HG03039 (cell line): ENCODE measurements around the gene SPNS2.

ENCODE experiments used
- ATAC-seq: cut with Tn5 transposase; IDR thresholded peaks from one replicate; pipeline ENCODE4 v1.9.1; 2021; ENCODE audit warnings: mild to moderate bottlenecking, moderate library complexity; ENCODE audit not compliant: unreplicated experiment

The SPNS2 gene

GRCh38 chr17:4503283-4504025 is 4.8 kb downstream of the SPNS2 start:
- no peak for ATAC-seq

DNA sequence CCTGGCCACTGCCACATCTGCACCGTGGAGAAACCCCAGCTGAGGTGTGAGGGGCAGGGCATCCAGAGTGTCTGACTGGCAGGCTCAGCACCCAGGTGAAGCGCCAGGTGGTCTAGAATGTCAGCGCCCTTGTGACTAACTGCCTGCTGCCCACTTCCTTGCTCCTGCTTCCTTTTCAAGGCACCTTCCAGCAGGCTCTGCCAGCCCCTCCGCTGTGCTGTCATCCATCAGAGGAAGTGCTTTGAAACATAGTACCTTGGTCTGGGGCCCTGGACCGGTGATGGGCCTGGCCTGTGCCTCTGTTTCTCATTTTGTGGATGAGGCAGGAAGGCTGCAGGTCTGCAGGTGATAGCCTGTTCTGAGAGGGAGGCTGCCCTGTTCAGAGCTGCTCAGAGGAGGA is 5.5 kb downstream of the SPNS2 start:
- no peak for ATAC-seq

DNA sequence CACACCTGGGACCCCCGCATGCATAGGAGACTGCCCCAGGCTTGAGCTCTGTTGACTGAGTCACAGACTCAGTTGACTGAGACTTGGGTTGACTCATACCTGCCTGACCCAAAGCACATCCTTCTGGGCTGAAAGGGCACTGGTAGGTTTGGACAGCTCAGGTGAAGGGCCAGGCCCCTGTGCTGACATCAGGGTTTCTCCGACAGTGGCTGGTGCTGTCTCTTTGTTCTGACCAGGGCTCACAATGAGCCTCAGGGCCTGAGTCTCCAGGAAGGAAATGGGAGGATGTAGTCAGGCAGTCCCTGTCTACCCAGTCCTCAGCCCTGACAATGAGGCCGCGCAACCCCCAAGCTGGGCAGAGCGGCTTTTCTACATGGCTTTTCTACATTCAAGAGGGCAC is 6.5 kb downstream of the SPNS2 start:
- no peak for ATAC-seq

- ATAC-seq: no peak
Measured at GRCh38 chr17:4506175-4506813, 7.6 kb downstream of the SPNS2 start.

DNA sequence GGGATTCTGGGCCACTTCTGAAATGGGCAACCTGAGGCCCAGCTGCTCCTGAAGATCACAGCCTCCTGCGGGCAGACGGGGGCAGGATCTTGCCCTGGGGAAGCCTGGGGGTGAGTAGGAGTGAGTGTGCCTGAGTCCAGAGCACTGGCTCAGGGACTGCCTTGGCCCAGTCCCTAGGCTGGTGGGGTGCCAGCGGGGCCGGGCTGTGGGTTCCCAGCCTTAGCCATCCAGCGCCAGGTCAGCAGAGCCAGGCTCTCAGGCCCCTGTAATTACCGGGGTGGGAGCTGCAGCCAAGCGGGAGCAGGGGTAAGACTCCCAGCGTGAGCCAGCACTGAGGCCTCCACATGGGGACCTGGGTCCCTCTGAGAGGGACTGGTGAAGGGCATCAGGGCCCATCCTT is 8.2 kb downstream of the SPNS2 start:
- no peak for ATAC-seq

DNA sequence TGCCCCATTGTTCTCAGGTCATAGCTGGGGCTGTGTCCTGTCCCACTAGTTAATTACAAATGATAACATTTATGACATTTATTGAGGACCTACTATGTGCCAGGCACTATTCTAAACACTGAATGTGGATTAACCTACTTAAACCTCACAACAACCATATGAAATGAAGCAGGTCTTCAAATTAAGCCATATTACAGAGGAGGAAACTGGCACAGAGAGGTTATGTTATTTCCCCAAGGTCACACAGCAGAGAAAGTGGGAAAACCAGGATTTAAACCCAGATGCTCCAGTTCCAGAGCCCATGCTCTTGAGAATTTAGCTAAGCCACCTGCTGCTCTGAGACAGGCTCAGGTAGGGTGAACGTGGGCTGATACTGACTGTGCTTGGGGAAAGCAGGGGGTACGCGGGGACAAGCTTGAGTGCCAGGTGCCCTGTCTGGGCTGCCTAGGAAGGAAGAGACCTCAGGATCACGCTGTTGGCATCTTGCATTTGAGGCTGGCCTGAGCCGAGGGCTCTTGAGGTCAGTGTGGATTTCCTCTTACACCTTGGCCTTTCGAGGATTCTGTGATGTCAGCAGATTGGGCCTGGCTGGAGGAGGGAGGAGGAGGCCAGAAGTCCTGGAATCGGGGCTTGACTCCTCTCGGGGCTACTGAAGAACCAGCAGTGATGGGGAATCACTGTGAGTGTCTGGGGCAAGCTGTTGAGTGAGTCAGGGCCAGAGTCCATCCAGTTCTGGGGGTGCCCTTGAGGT is 8.9 kb downstream of the SPNS2 start:
- ATAC-seq: no peak

GRCh38 chr17:4508207-4508606 is 9.5 kb downstream of the SPNS2 start:
- no peak for ATAC-seq

DNA sequence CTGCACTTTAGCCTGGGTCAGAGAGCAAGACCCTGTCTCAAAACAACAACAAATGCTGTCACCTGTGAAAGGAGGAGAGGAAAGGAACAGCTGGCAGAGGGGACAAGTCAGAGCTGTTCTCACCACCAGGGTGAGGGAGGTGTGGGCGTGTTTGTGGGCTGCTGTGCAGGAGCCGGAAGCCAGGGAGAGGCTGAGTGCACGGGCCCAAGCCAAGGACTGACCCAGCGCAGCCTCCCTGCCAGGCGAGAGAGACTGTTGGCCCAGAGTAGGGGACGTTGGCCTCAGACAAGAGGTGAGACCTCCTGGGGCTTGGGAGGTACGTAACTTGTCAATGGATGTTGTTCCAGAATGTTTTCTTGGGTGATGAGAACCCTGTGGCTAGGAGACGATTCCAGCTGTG is 10.7 kb downstream of the SPNS2 start:
- no peak for ATAC-seq

GRCh38 chr17:4509923-4510617 is 11.4 kb downstream of the SPNS2 start:
- ATAC-seq: no peak

DNA sequence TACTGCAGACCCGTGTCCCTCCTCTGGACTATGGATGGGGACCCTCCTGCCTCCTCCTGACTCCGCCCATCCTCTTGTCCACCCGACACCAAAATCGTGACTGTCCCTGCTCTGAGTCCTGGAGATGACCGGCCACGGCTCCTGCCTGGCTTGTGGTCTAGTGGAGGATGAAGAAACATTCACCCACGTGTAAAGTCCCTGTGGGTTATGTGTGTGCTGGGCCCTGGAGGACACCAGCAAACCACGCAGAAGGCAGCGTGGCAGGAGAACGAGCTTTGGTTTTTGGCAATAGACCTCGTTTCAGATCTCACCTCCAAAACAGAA is 11.9 kb downstream of the SPNS2 start:
- no peak for ATAC-seq

GRCh38 chr17:4511199-4511932 is 12.7 kb downstream of the SPNS2 start:
- ATAC-seq: no peak

GRCh38 chr17:4512156-4513112 is 13.8 kb downstream of the SPNS2 start:
- ATAC-seq: no peak

DNA sequence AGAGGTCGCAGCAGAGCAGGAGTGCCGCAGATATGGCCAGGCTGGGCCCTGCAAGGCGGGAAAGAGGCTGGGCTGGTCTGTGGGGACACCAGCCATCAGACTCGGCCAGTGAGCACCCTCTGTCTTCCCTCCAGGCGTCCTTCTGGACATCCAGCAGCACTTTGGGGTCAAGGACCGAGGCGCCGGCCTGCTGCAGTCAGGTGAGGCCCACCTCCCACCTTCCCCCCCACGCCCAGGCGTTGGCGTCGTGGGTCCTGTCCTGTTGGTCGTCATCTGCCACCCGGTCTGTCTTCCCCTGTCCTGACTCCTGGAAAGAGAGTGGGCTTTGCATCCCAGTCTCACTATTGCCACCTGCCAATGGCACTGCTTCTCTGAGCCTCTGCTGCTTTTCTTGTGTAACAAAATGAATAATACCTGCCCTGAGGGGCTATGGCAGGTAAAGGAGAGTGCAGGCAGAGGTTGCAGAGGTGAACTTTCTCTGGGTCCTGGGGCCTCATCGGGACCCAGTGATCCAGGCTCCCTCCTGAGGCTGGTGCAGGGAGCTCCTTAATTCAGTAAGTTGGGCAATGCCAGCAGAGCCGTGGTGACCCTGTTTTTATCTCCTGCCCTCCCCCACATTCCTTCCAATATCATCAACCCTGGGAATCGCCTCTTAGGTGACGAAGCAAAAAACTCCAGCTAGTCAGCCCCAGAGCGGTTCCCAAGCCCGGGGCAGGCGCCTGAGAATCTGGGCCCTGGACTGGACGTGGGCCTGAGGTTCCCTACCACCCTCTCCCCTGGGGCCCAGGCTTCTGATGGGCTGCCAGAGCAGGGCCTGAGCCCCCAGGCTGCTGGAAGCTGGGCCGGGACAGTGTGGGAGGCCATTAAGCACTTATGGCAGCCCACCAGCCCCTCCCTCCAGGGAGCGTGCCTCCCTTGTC is 14.7 kb downstream of the SPNS2 start:
- no peak for ATAC-seq

DNA sequence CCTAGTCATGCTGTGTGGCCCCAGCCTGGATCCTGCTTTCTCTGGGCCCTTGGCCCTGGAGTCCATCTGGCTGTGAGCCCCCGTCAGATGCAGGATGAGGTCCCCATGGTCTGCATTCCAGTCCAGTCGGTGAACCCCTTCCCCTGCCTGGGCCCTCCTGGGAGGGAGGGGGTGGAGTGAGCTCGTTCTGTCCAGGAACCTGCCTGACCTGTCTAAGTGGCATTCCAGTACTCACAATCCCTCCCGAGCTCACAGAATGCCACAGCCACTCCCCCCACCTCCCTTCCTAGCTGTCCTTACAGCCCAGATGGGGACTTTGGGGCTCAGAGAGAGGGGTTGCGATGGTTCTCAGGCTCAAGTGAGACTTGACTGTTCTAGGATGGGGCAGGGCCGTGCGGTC is 15.5 kb downstream of the SPNS2 start:
- ATAC-seq: no peak

DNA sequence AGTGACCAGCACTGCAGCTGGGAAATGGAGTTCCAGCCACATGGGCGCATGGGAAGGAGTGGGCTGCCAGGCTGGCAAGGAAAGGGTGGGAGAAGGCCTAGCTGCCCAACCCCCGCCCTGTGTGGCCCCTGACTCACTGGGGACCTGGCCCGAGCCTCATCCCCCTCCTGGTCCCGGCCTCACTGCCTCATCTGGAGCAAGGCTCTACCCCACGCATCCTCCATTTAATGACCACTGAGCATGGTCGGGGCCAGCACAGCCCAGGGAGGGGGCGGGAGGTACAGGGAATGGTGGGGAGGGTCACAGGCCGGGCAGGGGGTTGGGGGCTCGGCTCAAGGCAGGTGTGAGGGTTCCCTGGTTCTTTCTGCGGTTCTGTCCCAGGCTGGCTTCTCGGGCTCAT is 16.1 kb downstream of the SPNS2 start:
- no peak for ATAC-seq

DNA sequence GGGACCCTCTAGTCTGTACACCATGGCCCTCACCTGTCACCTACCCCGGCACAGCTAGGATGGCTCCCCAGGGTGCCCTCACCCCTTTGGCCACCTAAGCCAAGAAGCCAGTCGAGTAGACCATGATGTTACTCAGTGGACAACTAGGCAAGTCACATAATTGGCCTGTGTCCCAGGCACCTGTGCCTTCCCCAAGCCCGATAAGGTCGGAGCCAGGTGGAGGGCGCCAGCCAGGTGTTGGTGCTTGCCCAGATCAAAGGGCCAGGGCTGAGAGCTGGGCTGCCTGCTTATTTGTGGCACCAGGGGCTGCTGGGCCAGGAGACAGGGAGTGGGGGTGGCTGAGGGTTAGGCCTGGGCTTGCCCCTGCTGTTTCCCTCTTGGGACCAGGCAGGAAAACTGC is 16.8 kb downstream of the SPNS2 start:
- no peak for ATAC-seq

DNA sequence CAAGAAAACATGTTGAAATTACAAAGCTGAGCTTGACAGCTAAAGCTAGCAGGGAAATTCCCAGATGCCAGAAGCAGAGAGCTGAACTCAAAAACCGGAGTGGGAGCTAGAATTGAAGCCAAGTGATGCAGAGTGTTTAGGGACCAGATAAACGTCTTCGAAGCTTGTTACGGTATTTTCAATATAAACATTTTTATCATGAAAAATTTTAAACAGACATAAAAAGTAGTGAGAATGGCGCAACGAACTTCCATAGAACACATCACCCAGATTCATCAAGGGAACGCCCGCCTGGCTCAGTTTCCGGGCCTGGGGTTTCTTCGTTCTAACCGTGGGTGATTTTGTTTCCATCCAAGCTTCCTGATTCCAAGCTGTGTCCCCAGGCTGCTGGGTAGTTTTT is 18.1 kb downstream of the SPNS2 start:
- ATAC-seq: no peak

DNA sequence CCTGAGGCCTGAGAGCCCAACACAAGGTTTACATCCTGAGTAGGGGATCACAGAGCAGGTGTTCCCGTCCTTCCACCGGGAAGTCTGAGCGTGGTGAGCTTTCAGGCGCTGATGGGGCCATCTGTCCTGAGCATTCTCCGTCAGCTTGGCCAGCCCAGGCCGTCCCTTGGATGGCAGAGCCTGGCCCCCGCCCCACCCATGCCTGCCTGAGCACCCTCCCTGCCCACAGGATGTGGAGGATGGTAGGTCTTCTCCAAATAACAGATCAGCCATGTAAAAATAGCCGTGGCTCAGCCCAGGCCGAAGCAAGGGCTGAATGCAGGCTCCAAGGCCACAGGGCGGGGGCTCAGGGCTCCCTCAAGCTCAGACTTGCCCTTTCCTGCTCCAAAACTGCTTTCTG is 20.2 kb downstream of the SPNS2 start:
- no peak for ATAC-seq

DNA sequence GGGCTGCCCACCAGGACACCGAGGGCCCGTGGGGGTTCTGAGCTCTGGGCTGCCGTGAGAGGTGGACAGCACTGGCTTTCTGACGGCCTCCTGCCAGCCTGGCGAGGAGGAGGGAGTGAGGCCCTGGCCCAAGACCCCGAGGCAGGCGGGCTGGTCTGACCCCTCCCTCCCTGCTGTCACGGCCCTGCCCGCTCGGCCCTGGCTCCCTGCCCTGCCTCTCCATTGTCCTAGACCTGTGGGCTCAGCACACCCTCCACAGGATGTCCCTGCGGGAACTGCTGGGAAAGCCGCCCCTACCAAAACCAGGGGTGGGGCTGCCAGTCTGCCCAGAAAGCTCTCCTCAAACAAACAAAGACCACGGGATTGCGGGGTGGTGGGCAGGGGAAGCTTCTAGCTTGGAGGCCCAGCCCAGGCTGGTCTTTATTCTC is 20.7 kb downstream of the SPNS2 start:
- ATAC-seq: no peak
